HG03097 (cell line): ENCODE measurements around the gene CEP128.

Experiments used
- ATAC-seq: cut with Tn5 transposase; IDR thresholded peaks from one replicate; pipeline ENCODE4 v1.9.1; 2021; ENCODE audit not compliant: unreplicated experiment, low FRiP score

The CEP128 gene

GRCh38 chr14:80567905-80568536, 373.5 kb downstream of the CEP128 start:
- no peak for ATAC-seq

DNA sequence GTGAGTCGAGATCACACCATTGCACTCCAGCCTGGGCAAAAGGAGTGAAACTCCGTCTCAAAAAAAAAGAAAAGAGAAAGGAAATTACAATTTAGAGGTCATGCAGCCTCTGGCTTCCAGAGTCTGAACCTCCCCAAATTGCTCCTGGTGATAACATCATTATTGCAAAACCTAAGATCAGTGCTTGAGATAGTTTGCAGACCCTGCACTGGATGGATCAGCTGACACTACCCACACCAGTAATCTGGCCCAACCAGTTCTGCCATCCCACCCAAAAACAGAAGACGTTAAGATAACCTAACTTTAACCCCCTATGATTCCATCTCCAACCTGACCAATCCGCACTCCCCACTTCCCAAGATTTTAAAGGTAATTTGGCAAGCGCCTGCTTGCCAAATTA, 376.5 kb downstream of the CEP128 start:
- ATAC-seq = no peak

- no peak for ATAC-seq
These were observed 377.5 kb downstream of the CEP128 start for GRCh38 chr14:80564051-80564450.

DNA sequence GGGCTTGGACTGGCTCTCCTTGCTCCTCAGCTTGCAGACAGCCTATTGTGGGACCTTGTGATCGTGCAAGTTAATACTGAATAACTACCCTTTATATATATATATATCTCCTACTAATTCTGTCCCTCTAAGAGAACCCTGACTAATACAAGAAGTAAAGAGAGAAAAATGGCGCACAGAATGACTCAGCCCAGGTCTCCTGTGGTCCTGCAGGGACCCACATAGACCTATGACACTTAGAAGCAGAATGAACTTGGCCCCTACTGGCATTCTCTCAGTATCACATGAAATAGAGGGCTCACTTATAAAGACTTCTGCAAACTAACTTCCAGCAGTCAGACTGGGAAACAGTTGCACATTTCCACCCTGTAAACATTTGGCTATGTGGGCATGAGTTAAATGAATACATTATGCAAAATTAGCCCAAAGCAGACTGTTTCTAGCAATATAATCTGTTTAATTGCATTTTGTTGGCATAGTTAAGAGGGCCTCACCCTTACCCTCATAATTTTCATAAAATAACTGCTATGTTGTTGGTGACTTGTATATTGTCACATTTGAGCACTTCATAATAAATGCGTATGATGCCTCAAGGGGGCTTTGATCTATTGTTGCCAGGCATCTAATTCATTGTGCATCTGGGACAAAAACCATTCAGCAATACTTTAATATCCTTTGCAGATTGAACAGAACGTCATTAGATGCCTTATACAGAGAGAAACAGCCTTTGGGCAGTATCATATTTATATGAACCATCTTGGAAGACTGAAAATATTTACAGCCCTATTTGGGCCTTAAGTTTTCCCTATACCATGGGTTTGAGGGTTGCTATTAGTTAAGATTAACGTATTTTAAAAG, 380.5 kb downstream of the CEP128 start:
- peak; percentile 90 for ATAC-seq

- no peak for ATAC-seq
These were observed 387.4 kb downstream of the CEP128 start for GRCh38 chr14:80554139-80554538.

- ATAC-seq = no peak
These were observed 392.4 kb downstream of the CEP128 start for GRCh38 chr14:80549141-80549540.

GRCh38 chr14:80545935-80546854, 395.3 kb downstream of the CEP128 start:
- ATAC-seq = peak; percentile 65

DNA sequence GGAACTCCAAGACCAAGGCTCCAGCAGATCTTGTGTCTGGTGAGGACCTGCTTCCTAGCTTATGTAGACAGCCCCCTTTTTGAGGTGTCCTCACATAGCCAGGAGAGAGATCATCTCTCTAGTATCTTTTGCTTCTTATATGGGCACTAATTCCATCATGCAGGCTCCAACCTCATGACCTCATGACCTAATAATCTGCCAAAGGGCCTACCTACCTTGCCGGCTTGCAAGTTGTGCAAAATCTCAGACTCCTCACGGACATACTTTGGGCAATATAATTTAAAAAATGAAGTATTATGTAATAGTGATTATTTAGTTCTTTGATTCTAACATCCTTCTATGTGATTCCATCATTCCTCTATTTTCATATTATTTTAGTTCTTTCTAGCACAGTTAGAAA, 397.2 kb downstream of the CEP128 start:
- no peak for ATAC-seq

- no peak for ATAC-seq
These were observed 398.3 kb downstream of the CEP128 start for GRCh38 chr14:80543211-80543610.

- ATAC-seq = no peak
These were observed 402.7 kb downstream of the CEP128 start for GRCh38 chr14:80538633-80539375.

DNA sequence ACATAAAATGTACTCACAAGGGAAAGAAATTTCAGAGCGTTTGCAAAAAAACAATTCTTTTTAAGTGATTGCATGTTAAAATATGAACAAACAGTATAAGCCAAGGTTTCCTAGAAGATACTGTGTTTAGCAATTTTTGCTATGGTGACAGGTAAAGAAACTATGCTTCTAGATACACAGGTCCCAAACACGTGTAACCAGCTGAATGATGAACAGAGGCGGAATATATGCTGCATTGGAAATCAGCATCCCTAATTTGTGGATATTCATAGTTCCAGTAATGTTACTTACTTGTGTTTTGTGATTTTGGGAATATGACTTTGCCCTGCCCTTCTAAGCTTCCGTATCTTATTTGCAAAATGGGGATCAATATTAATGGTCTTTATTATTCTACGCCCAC, 403.9 kb downstream of the CEP128 start:
- ATAC-seq = no peak

GRCh38 chr14:80536456-80536855, 405.1 kb downstream of the CEP128 start:
- ATAC-seq = no peak

GRCh38 chr14:80535171-80535570, 406.4 kb downstream of the CEP128 start:
- no peak for ATAC-seq

- ATAC-seq = no peak
These were observed 417.9 kb downstream of the CEP128 start for GRCh38 chr14:80523518-80524117.

- ATAC-seq = no peak
These were observed 418.6 kb downstream of the CEP128 start for GRCh38 chr14:80522936-80523335.

GRCh38 chr14:80522411-80522810, 419.1 kb downstream of the CEP128 start:
- ATAC-seq = no peak

- ATAC-seq = no peak
These were observed 420.1 kb downstream of the CEP128 start for GRCh38 chr14:80521456-80521855.

- ATAC-seq = no peak
These were observed 422.5 kb downstream of the CEP128 start for GRCh38 chr14:80519002-80519401.

DNA sequence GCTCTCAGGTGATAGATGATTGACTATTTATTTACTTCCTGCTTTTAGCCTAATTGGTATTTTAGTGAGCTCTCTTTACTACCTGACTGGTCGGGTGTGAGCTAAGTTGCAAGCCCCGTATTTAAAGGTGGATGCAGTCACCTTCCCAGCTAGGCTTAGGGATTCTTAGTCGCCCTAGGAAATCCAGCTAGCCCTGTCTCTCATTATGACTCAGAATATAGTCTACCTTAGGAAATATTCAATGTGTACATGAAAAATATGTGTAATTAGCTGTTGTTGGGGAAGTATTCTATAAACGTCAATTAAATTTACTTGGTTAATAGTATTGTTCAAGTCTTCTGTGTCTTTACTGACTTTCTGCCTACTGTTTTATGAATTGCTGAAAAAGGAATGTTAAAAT, 423.4 kb downstream of the CEP128 start:
- no peak for ATAC-seq

DNA sequence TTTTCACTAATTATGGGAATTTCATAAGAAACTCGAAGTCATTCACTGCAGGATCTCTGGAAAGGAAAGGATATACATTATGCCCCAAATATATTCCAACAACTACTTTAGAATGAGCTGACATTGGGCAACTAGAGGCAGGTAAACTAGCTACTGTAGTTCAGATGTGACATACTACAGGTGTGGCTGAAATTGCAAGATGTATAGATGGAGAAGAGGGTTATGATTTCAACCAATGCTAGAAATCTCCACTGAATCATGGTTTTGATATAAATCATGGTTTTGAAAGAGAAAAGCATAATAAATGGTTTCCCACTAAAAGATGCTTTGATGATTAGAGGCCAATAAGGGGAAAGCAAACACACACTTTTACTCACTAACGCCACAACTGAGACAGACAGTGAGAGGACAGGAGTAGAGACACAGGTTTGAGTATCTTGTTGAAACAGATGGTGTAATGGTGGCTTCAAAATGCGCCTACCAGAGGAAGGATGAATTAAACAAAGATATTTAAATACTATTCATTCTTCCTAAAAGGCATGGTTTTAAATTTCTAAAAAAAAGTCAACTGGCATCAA, 434.2 kb downstream of the CEP128 start:
- no peak for ATAC-seq
